ENCODE measurements around the gene LRIT1. TPM values are rescaled to one million over a fixed set of nuclear protein-coding genes. Genes with fewer than 3 reads are reported as not detected.

Gene LRIT1
- polyA plus RNA-seq, 4 donors, result not detected

- DNase-seq (ENCODE audit: low read depth in 4 of 4, low spot score in 2 of 4), result no peak
Measured at GRCh38 chr10:84254552-84255478, 13.5 kb upstream of the LRIT1 start.

DNA sequence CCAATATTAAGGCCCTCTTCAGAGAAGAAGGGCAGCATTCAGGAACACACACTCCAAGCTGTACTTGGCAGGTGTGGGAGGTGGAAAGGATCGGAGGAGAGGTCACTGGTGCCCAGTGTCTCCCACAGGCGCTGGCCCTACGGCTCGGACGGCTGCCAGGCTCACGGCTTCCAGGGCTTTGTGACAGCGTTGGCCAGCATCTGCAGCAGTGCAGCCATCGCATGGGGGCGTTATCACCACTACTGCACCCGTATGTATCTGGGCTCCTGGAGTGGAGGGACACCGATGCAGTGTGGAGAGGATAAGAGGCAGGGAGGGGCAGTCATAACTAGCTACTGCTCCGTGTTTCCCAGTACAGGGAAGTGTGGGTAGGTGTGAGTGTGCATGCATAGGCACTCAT lies 7.4 kb upstream of the LRIT1 start:
- DNase-seq (ENCODE audit: low read depth in 4 of 4, low spot score in 2 of 4), result no peak

- no peak for DNase-seq (ENCODE audit: low read depth in 4 of 4, low spot score in 2 of 4)
Measured at GRCh38 chr10:84247496-84247895, 6.2 kb upstream of the LRIT1 start.

DNA sequence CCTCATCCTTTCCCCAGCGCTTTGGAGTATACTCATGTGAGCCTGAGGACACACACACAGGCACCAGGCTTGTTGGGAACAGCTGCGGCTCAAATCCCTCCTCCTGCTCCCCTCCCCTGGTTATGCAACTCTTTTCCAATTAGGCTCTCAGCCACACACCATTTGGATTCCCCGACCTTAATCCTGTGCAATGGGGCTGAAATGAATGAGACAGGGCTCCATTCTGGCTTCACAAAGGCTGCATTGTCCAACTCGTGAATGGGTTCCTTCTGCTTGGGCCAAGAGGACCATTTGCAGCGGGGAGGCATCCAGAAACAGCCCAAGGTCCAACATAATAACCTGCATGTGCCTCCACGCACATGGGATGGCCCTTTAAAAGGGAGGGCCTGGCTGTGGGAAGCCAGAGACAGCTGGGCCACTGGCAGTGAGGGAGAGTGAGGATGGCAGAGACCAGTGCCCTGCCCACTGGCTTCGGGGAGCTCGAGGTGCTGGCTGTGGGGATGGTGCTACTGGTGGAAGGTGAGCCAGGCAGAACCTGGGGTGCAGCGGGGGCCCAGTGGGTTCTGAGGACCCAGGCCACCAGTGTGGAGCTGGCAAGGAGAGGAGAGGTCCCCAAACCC lies 3.4 kb upstream of the LRIT1 start, which contains the start of gene RGR:
Gene RGR, plus strand, starts transcription at position 403 of the 620 bp plus-strand sequence. Its CDS starts 38 bp downstream, at position 441.
- no peak for DNase-seq (ENCODE audit: low read depth in 4 of 4, low spot score in 2 of 4)

DNA sequence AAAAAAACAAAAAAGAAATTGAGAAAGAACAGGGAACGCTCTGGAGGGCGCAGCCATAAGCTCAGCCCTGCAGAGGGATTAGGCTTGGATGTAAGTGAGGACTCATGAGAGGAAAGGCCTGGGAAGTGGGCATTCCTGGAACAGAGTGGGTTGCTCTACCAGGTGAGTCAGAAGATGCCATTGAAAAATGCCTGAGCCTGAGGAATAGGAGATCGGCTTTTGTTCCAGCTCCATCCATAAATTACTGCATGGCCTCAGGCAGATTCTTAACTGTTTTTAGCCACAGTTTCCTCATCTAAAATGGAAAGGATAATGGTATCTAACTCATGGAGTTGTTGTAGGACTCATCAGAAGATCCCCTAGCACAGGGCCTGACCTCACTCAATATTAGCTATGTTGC lies 2.4 kb upstream of the LRIT1 start:
- no peak for DNase-seq (ENCODE audit: low read depth in 4 of 4, low spot score in 2 of 4)

DNA sequence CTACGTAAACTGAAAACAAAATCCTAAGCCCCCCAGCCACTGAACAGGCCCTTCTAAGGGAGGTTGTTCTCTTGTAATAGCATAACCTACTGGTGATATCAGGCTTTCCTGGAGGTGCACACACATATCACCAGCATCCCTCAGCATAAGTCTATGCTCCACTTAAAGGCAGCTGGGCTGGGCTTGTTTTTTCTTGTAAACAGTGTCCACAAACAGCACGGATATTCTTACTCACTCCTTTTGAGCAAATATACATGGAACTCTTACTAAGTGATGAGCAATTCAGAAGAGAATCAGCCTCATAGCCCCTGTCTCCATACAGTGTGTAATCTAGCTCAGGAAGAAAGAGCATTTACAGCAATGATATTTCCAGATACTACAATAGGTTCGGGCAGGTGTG lies 2.4 kb downstream of the LRIT1 start:
- DNase-seq (ENCODE audit: low read depth in 4 of 4, low spot score in 2 of 4), result no peak

DNA sequence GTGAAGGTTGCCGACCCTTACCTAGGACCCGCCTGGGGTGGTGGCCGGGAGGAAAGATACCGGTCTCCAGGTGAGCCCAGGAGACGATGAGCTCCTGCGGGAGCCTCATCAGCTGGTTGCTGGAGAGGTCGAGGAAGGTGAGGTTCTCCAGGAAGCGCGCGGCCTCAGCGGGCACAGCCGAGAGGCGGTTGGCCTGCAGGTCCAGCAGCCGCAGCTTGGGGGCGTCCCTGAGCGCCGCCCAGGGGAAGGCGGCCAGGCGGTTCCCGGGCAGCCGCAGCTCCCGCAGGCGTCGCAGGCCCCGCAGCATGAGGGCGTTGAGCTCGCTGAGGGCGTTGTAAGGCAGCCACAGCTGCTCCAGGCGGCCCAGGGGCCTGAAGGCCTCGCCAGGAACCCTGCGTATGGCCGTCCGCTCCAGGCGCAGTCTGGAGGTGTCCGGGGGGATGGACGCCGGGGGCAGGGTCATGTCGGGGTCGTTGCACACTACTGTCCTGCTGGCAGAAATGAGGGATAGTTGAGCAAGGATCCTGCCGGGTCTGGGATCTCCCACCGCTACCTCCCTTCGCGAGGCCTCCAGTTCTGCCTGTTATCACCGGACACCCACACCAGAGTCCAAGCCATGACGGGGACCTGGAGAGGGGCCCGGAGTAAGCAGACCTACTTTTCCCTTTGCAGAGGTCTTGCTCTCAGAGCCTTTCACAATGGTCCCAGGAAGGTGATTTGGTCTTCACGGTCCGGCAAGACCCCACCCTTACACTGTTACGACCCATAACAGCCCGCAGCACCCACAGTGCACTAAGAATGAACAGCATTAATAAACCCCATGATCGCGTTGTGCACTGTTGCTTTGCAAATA lies 3.9 kb downstream of the LRIT1 start:
- no peak for DNase-seq (ENCODE audit: low read depth in 4 of 4, low spot score in 2 of 4)

- DNase-seq (ENCODE audit: low read depth in 4 of 4, low spot score in 2 of 4), result no peak
Measured at GRCh38 chr10:84236807-84237198, 4.5 kb downstream of the LRIT1 start.

GRCh38 chr10:84235096-84235495 lies 6.2 kb downstream of the LRIT1 start:
- DNase-seq (ENCODE audit: low read depth in 4 of 4, low spot score in 2 of 4), result no peak

DNA sequence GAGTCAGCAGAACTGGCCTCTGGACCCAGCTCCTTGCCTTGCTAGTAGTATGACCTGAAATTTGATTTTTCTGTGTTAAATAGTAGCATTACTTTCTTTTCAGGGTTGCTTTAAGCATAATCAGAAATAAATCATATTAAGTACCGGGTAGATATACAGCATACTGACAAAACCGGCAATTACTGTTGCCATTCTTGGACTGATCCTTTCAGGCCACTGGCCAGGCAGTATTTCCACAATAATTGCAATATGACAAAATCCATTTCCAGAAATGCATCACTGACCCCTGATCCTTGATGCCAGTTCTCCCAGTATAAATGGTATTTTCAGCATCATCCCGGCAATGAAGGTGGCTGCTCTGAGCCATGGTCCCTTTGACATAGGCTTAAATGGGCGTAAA lies 6.9 kb downstream of the LRIT1 start:
- no peak for DNase-seq (ENCODE audit: low read depth in 4 of 4, low spot score in 2 of 4)

DNA sequence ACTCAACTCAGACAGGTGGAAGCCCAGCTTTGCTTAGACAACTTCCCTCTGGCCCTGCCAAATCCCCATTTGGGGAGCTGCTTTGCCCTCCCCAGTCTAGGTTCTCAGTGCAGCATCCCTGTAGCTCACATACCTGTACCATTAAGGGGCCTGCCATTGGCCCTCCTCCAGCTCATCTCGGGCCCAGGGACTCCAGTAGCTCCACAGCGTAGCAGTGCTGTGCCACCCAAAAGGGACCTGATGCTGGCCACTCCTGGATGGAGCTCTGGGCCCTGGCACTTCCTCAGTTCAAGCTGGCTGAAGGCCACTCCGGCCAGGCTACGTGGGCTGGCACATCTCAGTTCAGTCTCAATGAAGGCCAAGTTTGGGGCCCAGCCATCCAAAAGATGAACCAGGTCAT lies 7.4 kb downstream of the LRIT1 start:
- DNase-seq (ENCODE audit: low read depth in 4 of 4, low spot score in 2 of 4), result no peak

GRCh38 chr10:84232376-84232775 lies 9.0 kb downstream of the LRIT1 start:
- DNase-seq (ENCODE audit: low read depth in 4 of 4, low spot score in 2 of 4), result no peak

DNA sequence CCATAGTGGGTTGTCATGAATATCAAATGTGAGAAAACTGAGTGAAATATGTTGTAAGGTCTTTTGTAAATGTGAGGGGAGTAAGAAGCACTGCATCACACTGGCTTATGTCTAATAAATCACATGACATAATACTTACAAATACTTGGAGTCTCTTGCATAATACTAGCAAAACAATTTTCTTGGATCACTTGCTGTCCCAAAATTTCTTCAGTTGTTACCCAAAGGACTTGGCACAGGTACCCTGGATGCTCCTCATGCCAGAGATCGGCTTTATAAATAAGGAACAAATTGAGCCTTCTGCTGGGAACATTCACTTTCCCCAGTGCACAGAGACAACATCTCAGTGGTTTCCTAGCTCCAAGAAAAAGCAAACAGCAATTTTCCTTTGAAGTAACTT lies 11.0 kb downstream of the LRIT1 start:
- no peak for DNase-seq (ENCODE audit: low read depth in 4 of 4, low spot score in 2 of 4)

DNA sequence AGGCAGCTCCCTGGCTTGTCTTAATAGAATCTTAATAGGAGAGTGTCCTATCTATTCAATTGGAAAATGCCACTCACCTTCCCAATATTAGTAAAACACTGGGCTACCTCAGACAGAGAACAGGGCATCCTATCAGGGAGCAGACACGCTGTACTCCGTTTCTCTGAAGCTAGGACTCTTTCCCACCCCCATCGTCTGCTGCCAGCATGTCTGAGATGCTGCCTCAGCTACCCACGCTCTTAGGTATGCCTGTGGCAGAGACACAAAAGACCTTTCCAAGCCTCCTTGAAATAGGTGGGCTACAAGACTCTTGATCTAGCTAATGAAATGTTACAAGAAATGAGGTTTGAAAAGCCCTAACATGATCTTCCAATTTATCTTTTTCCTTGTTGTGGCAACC lies 13.5 kb downstream of the LRIT1 start:
- no peak for DNase-seq (ENCODE audit: low read depth in 4 of 4, low spot score in 2 of 4)

DNA sequence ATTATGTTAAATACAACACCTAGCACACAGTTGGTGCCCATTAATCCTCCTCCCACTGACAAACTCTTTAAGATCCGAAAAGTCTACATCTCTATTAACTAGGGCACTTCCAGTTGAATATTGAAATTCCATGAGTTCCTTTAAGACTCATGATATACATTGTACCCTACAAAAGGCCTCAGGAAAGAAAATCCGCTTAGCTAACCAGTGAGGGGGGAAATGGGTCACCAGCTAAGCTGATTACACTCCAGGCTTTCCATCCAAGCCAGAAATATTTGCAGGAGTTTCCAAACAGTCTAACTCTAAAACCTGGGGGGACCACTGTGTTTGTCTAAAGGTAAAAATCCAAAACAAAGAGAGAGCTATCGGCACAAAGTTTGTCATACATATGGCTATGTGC lies 14.7 kb downstream of the LRIT1 start:
- DNase-seq (ENCODE audit: low read depth in 4 of 4, low spot score in 2 of 4), result no peak

DNA sequence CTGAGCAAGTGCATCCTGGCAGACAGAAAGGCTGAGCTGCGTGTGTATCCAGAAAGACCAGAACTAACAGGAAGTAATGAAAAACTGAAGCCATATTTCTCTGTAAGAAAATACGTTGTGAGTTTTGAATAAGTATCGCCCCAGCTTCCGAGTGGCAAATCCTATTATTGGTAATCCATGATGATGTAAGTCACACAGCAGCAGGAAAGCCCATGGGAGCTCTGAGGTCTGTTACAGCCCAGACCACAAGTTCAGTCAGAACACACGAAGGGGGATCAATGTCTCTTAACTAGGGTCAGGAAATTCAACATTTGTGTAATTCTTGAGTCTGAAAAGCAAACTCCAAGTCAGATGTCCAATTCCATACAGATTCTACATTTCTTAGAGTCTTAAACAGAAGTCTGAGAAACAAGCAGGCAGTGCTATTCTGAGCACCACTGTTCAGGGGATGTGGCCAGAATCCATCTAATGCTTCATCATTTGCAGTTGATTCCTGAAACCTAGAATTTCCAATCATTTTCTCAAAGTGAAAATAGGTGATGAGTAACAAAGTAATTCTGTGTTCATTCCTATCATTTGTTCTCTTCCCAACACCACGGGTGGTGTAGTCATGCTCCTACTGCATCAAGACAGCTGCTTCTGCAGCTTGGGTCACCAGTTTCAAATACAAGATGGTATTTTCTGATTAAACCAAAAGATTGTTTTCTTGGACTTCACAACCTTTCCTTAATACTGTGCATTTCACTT lies 15.7 kb downstream of the LRIT1 start, which contains the start of gene LRIT2:
Gene LRIT2, minus strand, starts transcription at position 118 of the 747 bp plus-strand sequence. Its CDS starts 24 bp downstream, at position 94.
- DNase-seq (ENCODE audit: low read depth in 4 of 4, low spot score in 2 of 4), result no peak

GRCh38 chr10:84224411-84225028 lies 16.8 kb downstream of the LRIT1 start:
- DNase-seq (ENCODE audit: low read depth in 4 of 4, low spot score in 2 of 4), result peak in 2 of 4 donors; percentile 16 to 18

- no peak for DNase-seq (ENCODE audit: low read depth in 4 of 4, low spot score in 2 of 4)
Measured at GRCh38 chr10:84221916-84222315, 19.4 kb downstream of the LRIT1 start.

DNA sequence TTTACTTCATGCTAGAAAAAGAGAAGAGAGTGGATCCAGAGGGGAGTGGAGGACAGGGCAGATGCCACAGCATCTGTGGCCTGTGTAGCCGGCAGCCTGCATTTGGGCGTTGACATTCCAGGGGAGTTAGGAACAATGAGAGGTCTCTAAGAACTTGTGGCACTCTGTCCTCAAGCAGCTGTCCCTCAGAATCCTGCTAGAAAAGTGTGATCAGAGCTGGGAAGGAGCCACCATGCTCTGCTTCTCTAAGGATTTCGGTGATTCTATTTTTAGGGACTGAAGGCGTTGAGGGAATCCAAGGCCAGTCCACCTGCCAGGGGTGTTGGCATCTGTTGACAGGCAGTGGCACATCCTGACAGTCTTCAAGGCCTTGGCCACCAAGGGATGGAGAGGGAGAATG lies 23.6 kb downstream of the LRIT1 start:
- no peak for DNase-seq (ENCODE audit: low read depth in 4 of 4, low spot score in 2 of 4)

- DNase-seq (ENCODE audit: low read depth in 4 of 4, low spot score in 2 of 4), result no peak
Measured at GRCh38 chr10:84216834-84217233, 24.5 kb downstream of the LRIT1 start.
